Activated naive CD8-positive, alpha-beta T cell treated with anti-CD3 and anti-CD28 coated beads, Interleukin-2, amount 50 U/mL, for 24 hours (primary cell): ENCODE measurements around the gene TMTC1.

Source experiments
- ATAC-seq: fragments of 150-1000 bp; cut with Tn5 transposase; one replicate; pipeline ENCODE4 v1.10.0; 2021
- DNase-seq: peaks from one replicate; pipeline ENCODE4 v3.0.0; 2021
- H3K27ac Mint-ChIP-seq: one replicate; pipeline ENCODE4 v1.8.0; 2021; ENCODE audit warnings: mild to moderate bottlenecking, mixed read lengths
- H3K27me3 Mint-ChIP-seq: one replicate; pipeline ENCODE4 v1.8.0; 2021; ENCODE audit warnings: mixed read lengths
- H3K36me3 Mint-ChIP-seq: one replicate; pipeline ENCODE4 v1.8.0; 2021; ENCODE audit warnings: low read depth, mixed read lengths
- H3K4me1 Mint-ChIP-seq: one replicate; pipeline ENCODE4 v1.8.0; 2021; ENCODE audit warnings: mixed read lengths
- H3K4me3 Mint-ChIP-seq: one replicate; pipeline ENCODE4 v1.8.0; 2021; ENCODE audit warnings: mild to moderate bottlenecking, moderate library complexity, mixed read lengths
- H3K9me3 Mint-ChIP-seq: one replicate; pipeline ENCODE4 v1.8.0; 2021; ENCODE audit warnings: mixed read lengths

TMTC1 gene

DNA sequence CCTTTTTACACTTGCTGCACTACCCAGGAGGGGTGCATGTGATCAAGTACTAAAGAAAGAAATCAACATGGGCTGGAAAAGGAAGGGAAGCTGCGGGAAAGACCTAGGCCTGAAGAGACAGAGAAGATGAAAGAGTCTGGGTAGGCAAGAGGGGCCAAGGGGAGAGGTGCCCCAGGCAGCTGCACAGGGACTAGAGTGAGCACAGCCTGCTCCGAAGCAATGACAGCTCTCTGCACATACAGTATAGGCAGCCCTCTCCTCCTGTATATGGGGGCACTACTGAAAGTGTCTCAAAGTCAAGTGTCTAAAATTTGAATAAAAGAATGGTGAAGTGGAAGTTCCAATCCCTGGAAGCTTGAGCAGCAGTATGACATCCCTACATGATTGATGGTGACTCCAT lies 112.0 kb downstream of the TMTC1 start:
- no peak for ATAC-seq
- no peaks in the 10 kb centered on the region for H3K36me3 Mint-ChIP-seq
- DNase-seq = no peak
- H3K9me3 Mint-ChIP-seq = no peaks in the 10 kb centered on the region
- H3K27me3 Mint-ChIP-seq = no peaks in the 10 kb centered on the region
- H3K27ac Mint-ChIP-seq = no peak overlapping the region
- H3K4me3 Mint-ChIP-seq = no peak overlapping the region
- no peaks in the 10 kb centered on the region for H3K4me1 Mint-ChIP-seq

GRCh38 chr12:29667011-29667410 lies 116.7 kb downstream of the TMTC1 start:
- H3K9me3 Mint-ChIP-seq = peaks cover 4% of the 10 kb centered on the region
- ATAC-seq = no peak

DNA sequence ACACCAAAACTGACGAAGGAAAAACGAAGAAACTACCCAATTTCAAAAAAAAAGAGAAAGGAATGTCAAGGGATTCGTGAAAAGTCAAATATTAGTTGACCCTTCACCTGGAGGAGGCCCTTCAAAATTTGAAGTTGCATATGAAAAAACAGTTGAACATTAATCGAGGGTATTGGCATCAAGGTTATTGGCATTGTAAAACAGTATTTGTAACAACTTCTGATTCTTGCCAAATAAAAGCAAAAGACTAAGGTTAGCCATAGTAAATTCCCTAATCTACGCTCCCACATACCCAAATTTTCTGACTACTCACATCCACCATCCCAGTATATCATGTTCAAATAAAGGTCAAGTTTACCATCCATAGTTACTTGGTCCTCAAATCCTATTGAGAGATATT lies 118.6 kb downstream of the TMTC1 start:
- no peak overlapping the region for H3K27ac Mint-ChIP-seq
- H3K27me3 Mint-ChIP-seq = no peaks in the 10 kb centered on the region
- H3K4me1 Mint-ChIP-seq = no peaks in the 10 kb centered on the region
- no peak for DNase-seq
- H3K4me3 Mint-ChIP-seq = no peak overlapping the region
- no peak for ATAC-seq
- peaks cover 4% of the 10 kb centered on the region for H3K9me3 Mint-ChIP-seq
- H3K36me3 Mint-ChIP-seq = no peaks in the 10 kb centered on the region

More at GRCh38 chr12:29667011-29667410, 116.7 kb downstream of the TMTC1 start:
- Mint-ChIP-seq H3K27ac (no peak overlapping the region), H3K4me1 (no peaks in the 10 kb centered on the region), H3K27me3 (no peaks in the 10 kb centered on the region), H3K4me3 (no peak overlapping the region), H3K36me3 (no peaks in the 10 kb centered on the region)
- no peak for DNase-seq

- ATAC-seq (no peak), DNase-seq (no peak)
- no peak overlapping the region for H3K27ac Mint-ChIP-seq
- no peaks in the 10 kb centered on the region for H3K4me1 Mint-ChIP-seq
- no peak overlapping the region for H3K4me3 Mint-ChIP-seq
- H3K36me3 Mint-ChIP-seq = no peaks in the 10 kb centered on the region
- H3K27me3 Mint-ChIP-seq = no peaks in the 10 kb centered on the region
- peaks cover 4% of the 10 kb centered on the region for H3K9me3 Mint-ChIP-seq
Measured at GRCh38 chr12:29662734-29663323, 120.9 kb downstream of the TMTC1 start.

GRCh38 chr12:29660847-29661246 lies 122.9 kb downstream of the TMTC1 start:
- H3K4me3 Mint-ChIP-seq = no peak overlapping the region
- no peaks in the 10 kb centered on the region for H3K36me3 Mint-ChIP-seq
- DNase-seq (no peak), ATAC-seq (no peak)
- no peaks in the 10 kb centered on the region for H3K27me3 Mint-ChIP-seq
- no peaks in the 10 kb centered on the region for H3K4me1 Mint-ChIP-seq
- H3K9me3 Mint-ChIP-seq = peaks cover 4% of the 10 kb centered on the region
- H3K27ac Mint-ChIP-seq = no peak overlapping the region

- DNase-seq = no peak
- Mint-ChIP-seq H3K9me3 (no peaks in the 10 kb centered on the region), H3K4me3 (no peak overlapping the region), H3K27ac (no peak overlapping the region), H3K27me3 (no peaks in the 10 kb centered on the region), H3K4me1 (no peaks in the 10 kb centered on the region), H3K36me3 (no peaks in the 10 kb centered on the region)
- no peak for ATAC-seq
Measured at GRCh38 chr12:29656762-29657538, 126.8 kb downstream of the TMTC1 start.

GRCh38 chr12:29655861-29656260 lies 127.9 kb downstream of the TMTC1 start:
- DNase-seq (no peak), ATAC-seq (no peak)
- Mint-ChIP-seq H3K36me3 (no peaks in the 10 kb centered on the region), H3K27ac (no peak overlapping the region), H3K4me1 (no peaks in the 10 kb centered on the region), H3K9me3 (no peaks in the 10 kb centered on the region), H3K4me3 (no peak overlapping the region), H3K27me3 (no peaks in the 10 kb centered on the region)

- no peaks in the 10 kb centered on the region for H3K36me3 Mint-ChIP-seq
- no peak overlapping the region for H3K4me3 Mint-ChIP-seq
- DNase-seq = no peak
- H3K27ac Mint-ChIP-seq = no peak overlapping the region
- H3K27me3 Mint-ChIP-seq = no peaks in the 10 kb centered on the region
- H3K4me1 Mint-ChIP-seq = no peaks in the 10 kb centered on the region
- no peaks in the 10 kb centered on the region for H3K9me3 Mint-ChIP-seq
- ATAC-seq = no peak
Measured at GRCh38 chr12:29653286-29653685, 130.5 kb downstream of the TMTC1 start.

GRCh38 chr12:29650371-29650770 lies 133.4 kb downstream of the TMTC1 start:
- Mint-ChIP-seq H3K9me3 (no peaks in the 10 kb centered on the region), H3K4me3 (no peak overlapping the region), H3K27me3 (no peaks in the 10 kb centered on the region), H3K36me3 (no peaks in the 10 kb centered on the region), H3K27ac (no peak overlapping the region), H3K4me1 (no peaks in the 10 kb centered on the region)
- ATAC-seq (no peak), DNase-seq (no peak)

DNA sequence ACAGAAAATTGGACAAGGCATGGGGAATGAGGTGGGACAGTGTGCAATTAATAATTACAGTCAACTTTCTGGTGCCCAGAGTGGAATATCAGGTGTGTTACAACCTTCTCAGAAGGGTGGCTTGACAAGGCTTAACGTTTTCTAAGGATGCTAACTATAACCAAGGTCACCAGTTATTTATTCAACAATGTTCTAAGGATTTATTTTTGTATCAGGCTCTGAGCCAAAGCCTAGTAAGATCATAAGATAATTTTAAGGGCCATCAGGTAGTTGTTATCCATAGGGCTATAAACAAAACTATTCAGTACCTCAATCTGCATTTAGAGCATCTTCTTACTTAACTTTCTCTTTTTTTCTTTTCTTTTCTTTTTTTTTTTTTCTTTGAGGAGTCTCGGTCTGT lies 134.0 kb downstream of the TMTC1 start:
- DNase-seq = no peak
- Mint-ChIP-seq H3K36me3 (no peaks in the 10 kb centered on the region), H3K4me3 (no peak overlapping the region), H3K9me3 (no peaks in the 10 kb centered on the region), H3K4me1 (no peaks in the 10 kb centered on the region), H3K27ac (no peak overlapping the region), H3K27me3 (no peaks in the 10 kb centered on the region)
- ATAC-seq = no peak

GRCh38 chr12:29644536-29645162 lies 139.1 kb downstream of the TMTC1 start:
- Mint-ChIP-seq H3K4me3 (no peak overlapping the region), H3K27ac (no peak overlapping the region), H3K9me3 (no peaks in the 10 kb centered on the region), H3K4me1 (no peaks in the 10 kb centered on the region), H3K36me3 (no peaks in the 10 kb centered on the region), H3K27me3 (no peaks in the 10 kb centered on the region)
- ATAC-seq = no peak
- DNase-seq = no peak

- H3K27me3 Mint-ChIP-seq = no peaks in the 10 kb centered on the region
- no peaks in the 10 kb centered on the region for H3K9me3 Mint-ChIP-seq
- no peak for ATAC-seq
- no peaks in the 10 kb centered on the region for H3K36me3 Mint-ChIP-seq
- H3K4me3 Mint-ChIP-seq = no peak overlapping the region
- no peaks in the 10 kb centered on the region for H3K4me1 Mint-ChIP-seq
- no peak for DNase-seq
- no peak overlapping the region for H3K27ac Mint-ChIP-seq
Measured at GRCh38 chr12:29640589-29641345, 143.0 kb downstream of the TMTC1 start.

DNA sequence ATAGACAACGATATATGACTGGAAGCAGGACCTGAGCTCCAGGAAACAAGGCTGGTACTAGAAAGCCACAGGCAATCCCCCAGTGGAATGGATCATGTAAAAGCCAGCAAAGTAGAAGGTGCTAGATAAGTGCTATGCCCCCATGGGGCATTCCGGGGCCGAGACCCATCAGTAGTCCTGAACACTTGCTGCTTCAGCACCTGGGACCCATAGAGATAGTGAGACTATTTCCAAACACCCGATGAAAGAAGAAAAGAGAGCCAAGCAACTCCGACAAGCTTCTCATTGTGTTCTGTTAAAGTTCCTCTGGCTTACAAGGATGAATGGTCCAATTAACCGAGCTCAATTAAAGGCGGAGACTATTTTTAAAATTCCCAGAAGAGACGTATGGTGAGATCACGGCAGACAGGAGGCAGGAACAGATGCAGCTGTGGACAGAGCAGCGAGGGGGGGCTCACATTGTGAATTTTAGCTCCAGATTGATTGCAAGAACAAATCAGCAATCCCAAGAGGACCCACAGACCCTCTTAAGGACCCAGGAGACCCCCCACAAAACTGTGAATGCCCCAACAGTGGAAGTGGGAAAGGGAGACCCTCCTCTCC lies 143.7 kb downstream of the TMTC1 start:
- Mint-ChIP-seq H3K4me3 (no peak overlapping the region), H3K36me3 (no peaks in the 10 kb centered on the region), H3K4me1 (no peaks in the 10 kb centered on the region), H3K27ac (no peak overlapping the region), H3K9me3 (no peaks in the 10 kb centered on the region), H3K27me3 (no peaks in the 10 kb centered on the region)
- DNase-seq = no peak
- ATAC-seq = no peak

GRCh38 chr12:29638528-29638927 lies 145.2 kb downstream of the TMTC1 start:
- H3K4me1 Mint-ChIP-seq = no peaks in the 10 kb centered on the region
- peaks cover 2% of the 10 kb centered on the region for H3K27me3 Mint-ChIP-seq
- ATAC-seq = no peak
- no peak overlapping the region for H3K4me3 Mint-ChIP-seq
- no peaks in the 10 kb centered on the region for H3K36me3 Mint-ChIP-seq
- DNase-seq = no peak
- H3K9me3 Mint-ChIP-seq = no peaks in the 10 kb centered on the region
- H3K27ac Mint-ChIP-seq = no peak overlapping the region
